ENCODE data around the gene KLHL36. TPM values are rescaled to one million over a fixed set of nuclear protein-coding genes. Genes with fewer than 3 reads are reported as not detected.

The KLHL36 gene
- total and polyA plus RNA-seq, 9 of the 15 experiments (the other 6 are each of a cell fraction or from before 2014, with no cell fraction given), result 2.1 to 51.2 (median 18.5) TPM

GRCh38 chr16:84677017-84677803 is 28.9 kb downstream of the KLHL36 start:
- ATAC-seq (peak; percentile 65), DNase-seq (ENCODE audit: extremely low read depth in 1 of 4, low spot score in 3 of 4) (peak in 1 of 4 experiments; percentile 15), FAIRE-seq (no peak)
- Histone ChIP-seq H4K20me1 (replicated peaks; ENCODE audit: control insufficient read depth, insufficient read depth, low read length) (no peaks in the 10 kb centered on the region; the same call in 1 of the 2 replicates), H3K9me3 (replicated peaks; ENCODE audit: control insufficient read depth, insufficient read depth, low read depth, low read length) (no peaks in the 10 kb centered on the region), H3K27me3 (ENCODE audit: control insufficient read depth in 2 of 2, insufficient read depth in 2 of 2, low read length in 2 of 2) (peaks cover 22 to 40% of the 10 kb centered on the region in 2 experiments), H3K4me1 (replicated peaks in 1 of 2; ENCODE audit: control insufficient read depth in 2 of 2, insufficient read depth in 2 of 2, low read length in 2 of 2) (peaks cover 8 to 10% of the 10 kb centered on the region in 2 experiments; a peak in 4 of 5 replicates), H3K4me2 (ENCODE audit: insufficient read depth, low read length) (no peak overlapping the region; the same call in 1 of the 2 replicates), H3K79me2 (ENCODE audit: control insufficient read depth, insufficient read depth, low read length) (no peaks in the 10 kb centered on the region), H3K9ac (ENCODE audit: insufficient read depth in 1 of 2, low read depth in 2 of 2, low read length in 2 of 2) (peak overlapping the region in 1 of 2 experiments; percentile 8; a peak in 1 of 4 replicates), H3K27ac (ENCODE audit: extremely low read depth, low read depth, low read length) (no peak overlapping the region), H3K36me3 (ENCODE audit: control insufficient read depth, insufficient read depth, low read length) (no peaks in the 10 kb centered on the region), H2AFZ (ENCODE audit: low read depth, low read length) (peak overlapping the region; percentile 36; the same call in 1 of the 2 replicates), H3K4me3 (no peak overlapping the region), H3K9me1 (ENCODE audit: control insufficient read depth, insufficient read depth, low read length) (no peaks in the 10 kb centered on the region)
- intact Hi-C loops (cut with micrococcal nuclease), result no loop called here
- ChIA-PET POLR2A (interaction anchor here (0.5 to 1.1 kb wide), 3 partner anchors 14 to 360 kb away, joined by 3 read pairs; no protein-coding TSS in a partner anchor), CTCF (ENCODE audit: low intra/inter-chr PET ratio) (interaction anchor here (0.6 to 1.0 kb wide), 3 partner anchors 11 to 1089 kb away, joined by 3 to 5 read pairs (median 5); no protein-coding TSS in a partner anchor)
- 19% methylated on average over 14 of the region's 14 CpGs for WGBS (ENCODE audit: insufficient coverage, low coverage, missing lambda C conversion rate)
- no TSS peak for BruUV-seq (replicated peaks)
- in situ Hi-C loops (cut with MboI), result no loop called here
- peak; percentile 26; the same call in 1 of the 2 replicates for TF ChIP-seq VEZF1 (CRISPR knock-in tag; IDR thresholded peaks at IDR 0.05)
- no peak for TF ChIP-seq E2F3 (CRISPR knock-in tag; IDR thresholded peaks at IDR 0.05)
- TF ChIP-seq ID3 (CRISPR knock-in tag; IDR thresholded peaks at IDR 0.05), result no peak
- 0 out of 2 replicates have a peak, but pooled peaks have one; percentile 36 for TF ChIP-seq ID3 (tag; IDR thresholded peaks at IDR 0.05)
- no peak for TF ChIP-seq ZNF699 (CRISPR knock-in tag; IDR thresholded peaks at IDR 0.05; ENCODE audit: insufficient replicate concordance)
- no peak for TF ChIP-seq BCLAF1 (IDR thresholded peaks at IDR 0.05; ENCODE audit: borderline replicate concordance in 1 of 2, control insufficient read depth in 1 of 2, low read depth in 2 of 2, low read length in 1 of 2)
- peak in 1 of 2 experiments; percentile 34; a peak in 1 of 4 replicates for TF ChIP-seq RCOR1 (IDR thresholded peaks at IDR 0.05; ENCODE audit: borderline replicate concordance in 1 of 2, low read depth in 2 of 2, low read length in 2 of 2)
- TF ChIP-seq CEBPB (tag; IDR thresholded peaks at IDR 0.05), result peak; percentile 36
- no peak for TF ChIP-seq RBM14 (IDR thresholded peaks at IDR 0.05; ENCODE audit: borderline replicate concordance, insufficient read depth, low read depth, low read length)
- 0 out of 2 replicates have a peak, but pooled peaks have one; percentile 53 for TF ChIP-seq ZNF740 (CRISPR knock-in tag; IDR thresholded peaks at IDR 0.05)
- TF ChIP-seq ZNF740 (tag; IDR thresholded peaks at IDR 0.05), result no peak
